OCI-LY3 (cell line): ENCODE results near the gene KDM3A.

Experiments used
- CTCF ChIP-seq: fragments of 200-600, 300-600 bp; sonication (generic); IDR thresholded peaks from 2 replicates; pipeline ENCODE4 v1.5.1; 2014; ENCODE audit warnings: antibody characterized with exemption, low read length, low read depth
- EZH2phosphoT487 ChIP-seq: fragments of 200-600 bp; shearing (Covaris generic); IDR thresholded peaks from 2 replicates; pipeline ENCODE4 v1.6.1; 2018; ENCODE audit warnings: antibody characterized with exemption, mixed run types, low read depth

DNA sequence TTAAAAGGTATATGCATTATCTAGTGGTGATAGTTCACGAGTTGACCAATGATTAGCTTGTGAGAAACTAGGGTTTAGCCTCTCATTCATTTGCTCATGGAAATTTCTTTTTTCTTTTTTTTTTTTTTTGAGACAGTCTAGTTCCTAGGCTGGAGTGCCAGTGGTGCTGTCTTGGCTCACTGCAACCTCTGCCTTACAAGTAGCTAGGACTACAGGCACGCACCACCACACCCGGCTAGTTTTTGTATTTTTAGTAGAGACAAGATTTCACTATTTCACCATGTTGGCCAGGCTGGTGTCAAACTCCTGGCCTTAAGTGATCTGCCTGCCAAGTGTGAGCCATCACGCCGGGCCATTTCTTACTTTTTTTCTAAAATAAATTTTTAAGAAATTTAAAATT is 14.0 kb downstream of the KDM3A start:
- TF ChIP-seq CTCF: no peak
- TF ChIP-seq EZH2phosphoT487: no peak
